ENCODE data around the gene LAMC3. TPM values are rescaled to one million over a fixed set of nuclear protein-coding genes. Genes with fewer than 3 reads are reported as not detected.
"Not testable (repeated sequence)": the region's sequence is repeated elsewhere in the genome, so short reads cannot be mapped to it uniquely, and the experiment has no call there.

The LAMC3 gene
- total RNA-seq, 1 donor from 2014 or later = 0.05 TPM

DNA sequence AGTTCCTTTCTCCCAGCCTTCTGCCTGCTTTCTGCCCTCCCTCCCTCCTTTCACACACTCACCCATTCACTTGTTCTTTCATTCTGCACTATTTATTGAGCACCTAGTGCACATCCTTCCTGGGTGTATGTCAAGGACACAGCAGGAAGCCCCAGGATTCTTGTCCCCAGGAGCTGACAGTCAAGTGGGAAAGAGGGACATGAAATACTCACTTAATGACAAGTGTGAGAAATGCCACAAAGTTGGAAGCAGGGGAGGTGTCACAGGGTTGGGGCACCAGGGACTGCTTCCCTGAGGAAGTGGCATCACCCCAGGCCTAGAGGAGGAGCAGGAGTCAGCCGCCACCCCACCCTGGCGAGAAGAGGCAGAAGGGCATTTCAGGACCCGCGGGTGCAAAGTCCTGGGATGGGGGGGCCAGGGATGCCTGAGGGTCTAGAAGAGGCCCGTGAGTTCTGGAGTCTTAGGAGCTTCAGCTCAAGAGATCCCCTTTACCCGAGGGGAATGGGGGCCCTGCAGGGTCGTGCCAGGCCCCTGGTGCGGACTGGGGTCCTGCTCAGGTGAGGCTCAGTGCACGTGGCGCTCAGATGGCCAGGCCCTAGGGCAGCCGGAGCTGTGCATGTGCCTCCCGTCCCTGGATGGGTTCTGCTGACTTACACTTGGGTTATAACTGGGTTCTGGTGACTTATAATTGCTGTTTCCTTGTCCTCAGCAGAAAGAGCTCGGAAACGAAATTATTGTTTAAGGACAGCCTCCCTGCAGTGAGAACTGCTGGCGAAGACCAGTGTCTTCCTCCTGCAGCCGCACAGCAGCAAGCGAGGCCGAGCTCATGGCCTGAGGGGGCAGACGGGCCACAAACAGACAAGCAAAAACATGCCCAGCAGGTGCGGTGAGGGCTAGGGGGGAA, 16.9 kb upstream of the LAMC3 start:
- no peak for DNase-seq (ENCODE audit: low read depth)

DNA sequence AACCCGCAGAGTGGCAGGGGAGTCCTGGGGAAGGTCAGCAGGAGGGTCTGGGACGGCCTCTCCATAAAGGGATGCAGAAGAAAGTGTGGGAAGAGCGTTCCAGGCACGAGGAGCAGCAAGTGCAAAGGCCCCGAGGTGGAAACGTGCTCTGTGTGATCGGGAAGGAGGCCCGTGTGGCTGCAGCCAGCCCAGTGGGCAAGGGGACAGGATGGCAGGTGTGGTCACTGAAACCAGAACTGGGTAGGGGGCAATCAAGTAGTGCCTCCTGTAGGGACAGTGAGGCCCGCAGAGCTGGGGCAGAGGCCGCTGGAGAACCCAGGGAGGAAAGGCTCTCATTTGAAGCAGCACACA, 16.3 kb upstream of the LAMC3 start:
- DNase-seq (ENCODE audit: low read depth) = no peak

- DNase-seq (ENCODE audit: low read depth) = no peak
Measured at GRCh38 chr9:130993303-130994030, 15.5 kb upstream of the LAMC3 start.

GRCh38 chr9:130994135-130995085, 14.6 kb upstream of the LAMC3 start:
- no peak for DNase-seq (ENCODE audit: low read depth)

DNA sequence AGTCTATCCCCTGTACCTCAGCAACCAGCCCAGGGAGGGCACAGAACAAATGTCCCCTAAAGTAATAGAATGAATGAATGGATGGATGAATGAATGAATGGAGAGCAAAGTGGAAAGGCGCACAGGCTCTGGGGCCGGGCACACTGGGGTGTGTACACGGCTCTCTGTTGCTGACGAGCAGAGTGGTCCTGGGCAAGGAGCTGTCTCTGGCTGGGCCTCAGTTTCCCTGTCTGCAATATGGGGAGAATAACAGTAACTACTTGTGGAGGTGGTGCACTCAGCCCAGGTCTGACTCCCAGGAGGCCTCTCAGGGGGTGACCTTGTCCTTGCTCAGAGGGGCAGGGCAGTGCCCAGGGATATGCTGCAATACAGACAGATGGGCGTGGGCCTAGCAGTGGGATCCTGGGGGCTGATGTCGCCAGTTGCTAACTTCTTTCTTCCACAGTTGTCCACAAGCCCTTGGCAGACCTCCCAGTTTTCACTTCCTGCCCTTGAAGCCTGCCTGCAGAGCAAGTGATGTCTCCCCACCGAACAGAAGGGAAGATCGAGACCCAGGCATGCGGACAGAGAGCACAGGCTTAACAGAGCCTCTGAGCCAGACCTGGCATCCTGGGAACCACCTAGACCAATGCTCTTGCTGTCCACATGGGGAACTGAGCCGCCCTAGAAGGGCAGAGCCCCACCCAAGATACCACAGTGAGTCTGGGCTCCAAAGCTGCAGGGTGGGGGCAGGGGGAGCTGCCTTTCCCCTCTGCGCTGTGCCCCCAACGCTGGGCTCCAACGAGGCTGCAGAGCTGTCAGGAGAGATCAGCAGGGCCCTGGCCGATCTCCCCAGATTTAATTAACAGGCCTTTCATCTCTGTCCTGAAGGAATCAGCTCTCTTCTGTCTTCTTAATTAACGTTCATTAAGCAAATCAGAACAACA, 13.6 kb upstream of the LAMC3 start:
- DNase-seq (ENCODE audit: low read depth) = peak; percentile 23

GRCh38 chr9:130996205-130996604, 12.8 kb upstream of the LAMC3 start:
- no peak for DNase-seq (ENCODE audit: low read depth)

DNA sequence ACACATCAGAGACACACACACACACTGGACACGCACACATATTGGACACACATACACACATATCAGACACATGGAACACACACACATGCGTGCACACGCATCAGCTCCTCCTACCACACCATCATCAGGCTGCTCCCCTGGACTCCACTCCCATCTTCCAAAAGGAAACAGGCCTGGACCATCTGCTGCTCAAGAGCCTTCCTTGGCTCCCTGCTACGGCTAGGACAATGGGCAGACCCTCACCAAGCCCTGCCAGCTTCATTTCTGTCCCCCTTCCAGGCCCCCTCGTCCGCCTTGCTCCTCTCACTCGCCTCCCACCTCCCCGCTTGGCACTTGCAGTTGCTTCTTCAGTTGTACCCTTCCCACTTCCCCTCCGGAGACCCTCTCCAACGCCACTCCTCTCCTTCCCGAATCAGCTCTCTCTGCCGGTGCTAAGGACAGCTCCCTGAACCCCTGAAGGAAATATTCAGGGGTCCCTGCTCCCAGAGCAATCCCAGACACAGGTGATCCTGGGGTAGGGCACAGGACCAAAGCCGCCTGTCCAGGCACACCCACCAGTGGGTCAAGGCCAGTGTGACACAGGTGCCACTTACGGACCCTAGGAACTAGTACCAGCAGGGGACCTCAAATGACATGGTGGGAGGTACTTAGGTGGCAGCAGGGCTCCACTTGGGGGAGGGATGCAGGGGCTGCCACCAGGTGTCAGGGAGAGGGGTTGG, 12.1 kb upstream of the LAMC3 start:
- DNase-seq (ENCODE audit: low read depth) = no peak

- DNase-seq (ENCODE audit: low read depth) = no peak
Measured at GRCh38 chr9:130997395-130997684, 11.6 kb upstream of the LAMC3 start.

DNA sequence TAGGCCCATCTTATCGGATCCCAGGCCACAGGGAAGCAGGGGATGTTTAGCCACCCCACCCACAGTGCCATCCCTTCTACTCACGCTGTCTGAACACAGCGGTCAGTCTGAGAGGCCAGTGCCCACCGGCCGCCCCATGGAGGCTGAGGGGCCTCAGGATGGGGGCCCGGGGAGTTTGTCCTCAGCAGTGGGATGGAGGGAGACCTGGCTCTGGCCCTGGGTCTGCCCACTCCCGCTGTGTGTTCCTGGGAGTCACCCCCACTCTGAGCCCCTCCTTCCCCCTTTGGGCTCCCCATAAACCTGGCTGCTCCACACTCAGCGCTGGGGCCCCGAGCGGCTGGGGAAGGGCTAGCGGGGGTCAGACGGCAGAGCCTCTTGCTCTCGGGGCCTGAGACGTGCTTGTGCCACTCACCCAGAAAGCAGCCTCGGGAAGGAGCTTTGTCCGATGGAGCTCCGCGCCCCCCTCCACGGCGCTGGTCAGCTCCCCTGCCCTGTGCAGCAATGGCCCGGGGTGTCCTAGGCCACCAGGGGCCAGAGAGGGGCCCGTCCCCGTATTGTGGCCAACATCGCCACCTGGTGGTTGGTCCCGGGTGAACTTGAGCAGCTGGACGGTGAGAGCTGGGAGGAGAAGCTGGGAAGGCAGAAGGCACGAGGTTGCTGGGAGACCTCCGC, 10.9 kb upstream of the LAMC3 start:
- DNase-seq (ENCODE audit: low read depth) = peak; percentile 18

DNA sequence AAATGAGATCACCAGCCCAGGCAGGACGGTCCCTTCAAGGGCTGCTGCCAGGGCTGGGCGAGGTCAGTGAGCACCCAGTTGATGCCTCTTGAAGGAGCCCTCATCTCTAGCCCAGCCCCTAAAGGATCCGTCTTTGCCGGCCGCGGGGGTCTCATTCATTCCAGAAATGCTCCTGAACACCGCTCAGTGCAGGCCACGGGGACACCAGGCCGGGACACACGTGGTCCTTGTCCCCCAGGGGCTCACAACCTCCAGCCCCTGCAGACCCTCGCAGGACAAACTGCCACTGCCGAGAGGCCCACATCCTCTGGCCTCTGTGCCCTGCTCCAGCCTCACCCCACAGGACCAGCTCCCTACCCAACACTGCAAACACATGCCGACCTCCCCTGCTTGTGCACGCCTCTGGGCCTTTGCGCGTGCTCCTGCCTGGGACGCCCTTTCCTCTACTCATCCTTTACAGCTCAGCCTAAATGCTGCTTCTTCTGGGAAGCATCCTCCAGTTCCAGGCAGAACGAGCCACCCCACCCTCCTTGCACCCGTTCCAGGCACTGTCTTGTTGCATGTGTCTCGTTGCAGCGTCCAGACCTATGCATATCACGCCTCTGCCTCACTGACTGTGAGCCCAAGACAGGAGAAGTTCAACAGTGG, 10.3 kb upstream of the LAMC3 start:
- no peak for DNase-seq (ENCODE audit: low read depth)

DNA sequence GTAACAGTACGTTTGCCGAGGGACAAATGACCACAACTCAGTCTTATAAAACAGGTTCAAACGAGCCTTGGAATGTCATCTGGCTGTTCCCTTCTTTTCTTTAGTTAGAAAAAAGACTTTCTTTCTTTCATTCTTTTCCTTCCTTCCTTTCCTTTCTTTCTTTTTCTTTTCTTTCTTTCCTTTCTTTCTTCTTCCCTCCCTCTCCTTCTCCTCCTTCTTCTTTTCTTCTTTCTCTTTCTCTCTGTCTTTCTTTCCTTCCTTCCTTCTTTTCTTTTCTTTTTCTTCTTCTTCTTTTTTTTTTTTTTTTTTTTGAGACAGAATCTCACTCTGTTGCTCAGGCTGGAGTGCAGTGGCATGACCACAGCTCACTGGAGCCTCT, 9.7 kb upstream of the LAMC3 start:
- DNase-seq (ENCODE audit: low read depth) = no peak

DNA sequence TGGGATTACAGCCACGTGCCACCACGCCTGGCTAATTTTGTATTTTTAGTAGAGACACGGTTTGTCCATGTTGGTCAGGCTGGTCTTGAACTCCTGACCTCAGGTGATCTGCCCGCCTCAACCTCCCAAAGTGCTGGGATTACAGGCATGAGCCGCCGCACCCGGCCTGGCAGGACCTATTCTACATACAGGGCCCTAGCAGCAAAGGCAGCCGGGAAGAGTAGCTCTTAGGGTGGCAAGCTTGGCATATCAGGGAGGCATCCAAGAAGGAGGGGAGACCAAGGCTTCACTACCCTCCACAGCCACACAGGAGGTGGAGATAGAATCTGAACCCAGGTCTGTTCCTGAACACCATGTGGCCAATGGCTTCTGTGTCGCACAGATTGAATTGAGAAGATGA, 8.4 kb upstream of the LAMC3 start:
- DNase-seq (ENCODE audit: low read depth) = not testable (repeated sequence)

DNA sequence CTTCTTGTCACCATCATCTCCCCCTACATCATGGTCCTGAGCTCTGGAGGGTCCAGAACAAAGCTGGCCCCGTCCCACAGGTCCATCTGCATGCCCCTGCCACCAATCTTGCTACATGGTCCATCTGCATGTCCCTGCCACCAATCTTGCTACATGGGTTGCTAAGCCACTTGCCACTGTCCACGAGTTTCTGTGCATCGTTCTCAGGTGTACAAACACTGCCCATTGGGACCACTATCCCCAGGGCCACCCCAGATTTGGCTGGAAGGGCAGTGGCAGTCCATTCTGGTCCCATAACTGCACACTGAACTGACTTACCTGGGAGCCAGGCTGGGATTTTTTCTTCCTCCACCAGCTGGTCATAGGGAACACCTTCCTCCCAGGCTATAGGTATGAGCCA, 8.0 kb upstream of the LAMC3 start:
- DNase-seq (ENCODE audit: low read depth) = no peak

DNA sequence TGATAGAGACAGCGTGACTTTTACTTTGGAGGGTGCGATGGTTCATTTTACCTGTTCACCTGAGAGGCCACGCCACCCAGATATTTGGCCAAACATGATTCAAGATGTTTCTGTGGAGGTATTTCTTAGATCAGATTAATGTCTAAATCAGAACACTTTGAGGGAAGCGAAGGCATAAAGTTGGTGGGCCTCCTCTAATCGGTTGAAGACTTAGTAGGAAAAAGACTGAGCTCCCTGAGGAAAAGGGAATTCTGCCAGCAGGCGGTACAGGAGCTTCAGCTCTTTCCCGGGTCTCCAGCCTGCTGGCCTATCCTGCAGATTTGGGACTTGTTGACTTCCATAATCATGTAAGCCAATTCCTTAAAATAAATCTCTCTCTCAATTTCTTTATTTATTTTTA, 7.0 kb upstream of the LAMC3 start:
- no peak for DNase-seq (ENCODE audit: low read depth)

DNA sequence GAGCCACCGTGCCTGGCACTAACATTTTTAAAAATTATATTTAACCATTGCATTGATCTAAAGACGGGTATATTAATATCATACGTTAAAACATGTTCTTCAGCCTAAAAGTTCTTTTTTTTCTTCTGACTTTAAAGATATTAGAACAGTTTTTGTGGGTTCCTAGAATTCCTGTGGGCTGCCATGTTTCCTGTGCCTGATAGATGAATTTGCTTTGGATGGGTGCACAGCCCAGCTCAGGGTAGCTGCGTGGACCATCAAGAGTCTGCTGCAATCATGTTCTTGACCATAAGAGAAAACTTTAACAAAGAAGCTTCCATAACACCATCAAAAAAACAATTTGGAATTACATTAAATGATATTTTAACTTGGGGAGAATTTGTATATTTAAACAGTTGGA, 2.4 kb upstream of the LAMC3 start:
- no peak for DNase-seq (ENCODE audit: low read depth)

- DNase-seq (ENCODE audit: low read depth) = no peak
Measured at GRCh38 chr9:131008086-131008485, 888 bp upstream of the LAMC3 start.

GRCh38 chr9:131008563-131008908, 438 bp upstream of the LAMC3 start:
- no peak for DNase-seq (ENCODE audit: low read depth)

DNA sequence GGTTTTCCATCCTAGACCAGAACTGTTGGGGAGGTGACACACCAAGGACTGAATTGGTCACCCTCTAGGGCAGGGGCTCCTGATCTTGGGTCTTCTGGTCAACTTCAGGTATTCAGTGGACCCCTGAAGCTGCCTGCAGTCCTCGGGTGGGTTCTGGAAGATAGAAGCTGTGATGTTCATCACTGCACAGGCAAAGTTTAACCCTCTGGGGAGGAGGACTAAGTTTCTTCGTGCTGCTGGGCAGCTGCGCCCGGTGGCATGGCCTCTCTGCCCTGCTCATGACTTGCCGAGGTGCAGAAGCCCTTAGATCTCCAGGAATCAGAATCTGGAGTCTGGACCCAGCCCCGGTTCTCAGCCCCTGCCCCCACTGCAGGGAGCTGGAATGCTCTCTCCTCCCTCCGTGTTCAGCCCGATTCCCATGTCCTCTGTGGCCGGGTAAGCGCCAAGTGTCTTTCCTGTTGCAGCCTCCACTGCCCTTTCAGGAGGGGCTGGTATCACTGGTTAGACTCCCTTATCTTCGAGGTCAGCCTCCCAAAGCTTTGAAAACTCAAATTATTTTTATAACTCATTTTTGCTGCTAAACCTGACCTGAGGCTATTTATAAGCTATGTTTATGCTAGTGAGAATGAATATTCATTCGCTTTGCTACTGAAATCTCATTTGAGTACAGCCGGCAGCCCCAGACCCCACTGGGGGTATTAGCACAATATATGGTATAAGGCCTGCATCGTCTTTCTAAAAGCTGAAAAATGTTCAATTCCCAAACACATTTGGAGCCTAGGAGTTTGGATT, 1.7 kb downstream of the LAMC3 start:
- DNase-seq (ENCODE audit: low read depth) = no peak

All from renal cortical epithelial cell (primary cell).